Ectodermal cell (in vitro differentiated cells): ENCODE results near the gene GUK1.
"Not testable (repeated sequence)": the region's sequence is repeated elsewhere in the genome, so short reads cannot be mapped to it uniquely, and the experiment has no call there.

Experiments used
- H3K27ac ChIP-seq: 2 replicates; pipeline ENCODE4 v1.7.0; 2013; ENCODE audit warnings: mild to moderate bottlenecking, low read depth, low read length; ENCODE audit not compliant: insufficient read depth, poor library complexity, severe bottlenecking
- H3K27me3 ChIP-seq: 2 replicates; pipeline ENCODE4 v1.7.0; 2013; ENCODE audit warnings: mild to moderate bottlenecking, low read length; ENCODE audit not compliant: insufficient read depth, control insufficient read depth, poor library complexity, severe bottlenecking
- H3K36me3 ChIP-seq: one replicate; pipeline ENCODE4 v1.7.0; 2013; ENCODE audit warnings: low read length; ENCODE audit not compliant: control insufficient read depth, insufficient read depth
- H3K4me1 ChIP-seq: one replicate; pipeline ENCODE4 v1.7.0; 2013; ENCODE audit warnings: low read length; ENCODE audit not compliant: control insufficient read depth, insufficient read depth
- H3K4me3 ChIP-seq: 2 replicates; pipeline ENCODE4 v1.7.0; 2013; ENCODE audit warnings: low read depth, low read length, control low read depth; ENCODE audit not compliant: insufficient read depth
- H3K9me3 ChIP-seq: 2 replicates; pipeline ENCODE4 v1.7.0; 2013; ENCODE audit warnings: mild to moderate bottlenecking, low read length, moderate library complexity; ENCODE audit not compliant: control insufficient read depth
- WGBS, 2 experiments: methylation state at CpG; one replicate each; pipeline ENCODE4 v1.1.7; 2013; ENCODE audit warnings: missing lambda C conversion rate in 2 of 2; 5-methylcytosine and 5-hydroxymethylcytosine counted together

The GUK1 gene

DNA sequence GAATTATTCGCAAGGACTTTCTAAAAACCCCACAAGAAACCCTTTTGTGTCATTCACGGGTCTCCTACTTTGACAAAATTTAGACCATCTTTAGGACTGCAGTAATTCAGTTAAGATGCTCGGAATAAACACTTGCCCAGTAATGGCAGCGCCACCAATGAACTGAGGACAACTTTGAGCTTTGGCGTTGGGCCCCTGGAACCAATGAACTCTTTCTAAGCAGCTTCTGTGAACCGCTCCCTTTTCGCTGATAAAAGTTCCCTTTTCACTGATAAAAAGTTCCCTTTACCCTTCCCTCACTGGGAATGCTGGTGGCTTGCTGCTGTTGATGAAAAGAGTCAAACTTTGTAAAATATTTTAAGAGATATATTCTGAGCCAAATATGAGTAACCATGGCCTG lies 29.5 kb upstream of the GUK1 start:
- H3K4me1 ChIP-seq = peaks cover 7% of the 10 kb centered on the region
- peaks cover 15% of the 10 kb centered on the region for H3K27me3 ChIP-seq
- peaks cover 5% of the 10 kb centered on the region for H3K36me3 ChIP-seq
- 91 to 92% methylated on average over 7 of the region's 7 CpGs for WGBS, 2 experiments
- peak overlapping the region; percentile 79 for H3K4me3 ChIP-seq
- no peaks in the 10 kb centered on the region for H3K9me3 ChIP-seq
- no peak overlapping the region for H3K27ac ChIP-seq

- not testable (repeated sequence) for H3K9me3 ChIP-seq, H3K27ac ChIP-seq, H3K4me1 ChIP-seq, H3K4me3 ChIP-seq, H3K36me3 ChIP-seq
- 92 to 98% methylated on average over 5 to 6 of the region's 6 CpGs for WGBS, 2 experiments
- H3K27me3 ChIP-seq = peaks cover 15% of the 10 kb centered on the region
Observed at GRCh38 chr1:228111315-228111714, 28.8 kb upstream of the GUK1 start.

DNA sequence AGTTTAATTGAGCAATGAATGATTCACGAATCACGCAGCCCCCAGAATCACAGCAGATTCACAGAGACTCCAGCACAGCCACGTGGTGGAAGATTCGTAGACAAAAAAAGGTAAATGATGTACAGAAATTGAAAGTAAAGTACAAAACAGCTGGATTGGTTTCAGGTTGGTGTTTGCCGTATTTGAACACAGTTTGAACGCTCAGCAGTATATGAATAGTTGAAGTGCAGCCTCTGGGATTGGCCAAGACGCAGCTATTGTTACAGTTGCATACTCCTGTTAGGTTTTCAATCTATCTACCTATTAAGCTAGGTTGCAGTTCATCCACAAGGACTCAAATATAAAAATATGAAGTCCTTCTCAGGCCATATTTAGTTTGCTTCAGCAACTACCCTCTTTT lies 27.9 kb upstream of the GUK1 start:
- no peak overlapping the region for H3K4me3 ChIP-seq
- peaks cover 7% of the 10 kb centered on the region for H3K4me1 ChIP-seq

DNA sequence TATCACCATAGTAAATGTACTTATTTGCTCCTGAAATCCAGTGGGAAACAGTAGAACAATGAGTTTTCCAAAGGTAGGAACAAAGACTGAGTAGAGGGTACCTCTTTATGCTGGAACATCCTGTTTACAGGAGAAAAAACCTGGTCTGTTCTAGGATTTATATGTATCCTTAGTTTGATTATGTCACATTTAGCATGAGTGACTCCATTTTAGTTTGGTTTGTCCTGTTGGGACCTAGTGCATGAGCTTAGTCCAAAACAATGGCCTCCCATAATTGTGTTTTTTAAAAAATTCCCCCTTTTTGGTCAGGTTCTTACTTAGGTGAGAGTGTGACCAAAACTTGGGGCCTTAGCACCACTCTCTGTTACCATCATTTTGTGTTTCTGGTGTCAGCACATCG lies 27.5 kb upstream of the GUK1 start:
- H3K36me3 ChIP-seq = no peaks in the 10 kb centered on the region
- no peak overlapping the region for H3K27ac ChIP-seq
- H3K9me3 ChIP-seq = peaks cover 3% of the 10 kb centered on the region
- H3K4me3 ChIP-seq = no peak overlapping the region
- peaks cover 7% of the 10 kb centered on the region for H3K4me1 ChIP-seq
- 85 to 94% methylated on average over 1 of the region's 1 CpG for WGBS, 2 experiments
- peaks cover 15% of the 10 kb centered on the region for H3K27me3 ChIP-seq

More for the DNA sequence above, 27.9 kb upstream of the GUK1 start:
- peaks cover 15% of the 10 kb centered on the region for H3K27me3 ChIP-seq
- H3K27ac ChIP-seq = no peak overlapping the region
- no peaks in the 10 kb centered on the region for H3K36me3 ChIP-seq
- 91 to 92% methylated on average over 7 of the region's 7 CpGs for WGBS, 2 experiments
- peaks cover under 1% of the 10 kb centered on the region for H3K9me3 ChIP-seq

GRCh38 chr1:228114827-228115226 lies 25.3 kb upstream of the GUK1 start:
- Histone ChIP-seq H3K27me3 (peaks cover 11% of the 10 kb centered on the region), H3K9me3 (peaks cover 3% of the 10 kb centered on the region), H3K36me3 (no peaks in the 10 kb centered on the region), H3K4me1 (peaks cover 6% of the 10 kb centered on the region), H3K27ac (no peak overlapping the region), H3K4me3 (no peak overlapping the region)
- 90 to 100% methylated on average over 2 of the region's 3 CpGs for WGBS, 2 experiments

DNA sequence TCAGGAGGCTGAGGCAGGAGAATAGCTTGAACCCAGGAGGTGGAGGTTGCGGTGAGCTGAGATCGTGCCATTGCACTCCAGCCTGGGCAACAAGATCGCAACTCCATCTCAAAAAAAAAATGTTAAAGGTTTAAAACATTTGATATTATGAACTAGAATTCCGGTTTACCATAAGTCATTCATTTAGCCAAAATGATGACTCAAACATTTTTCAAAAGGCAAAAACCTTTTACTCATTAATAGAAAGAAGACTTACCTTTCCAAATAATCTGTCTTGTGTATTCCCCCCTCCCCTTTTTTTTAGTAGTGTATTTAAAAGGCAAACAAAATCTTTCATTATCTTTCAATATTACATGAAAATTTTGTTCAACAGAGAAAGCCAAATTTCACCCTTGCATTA lies 22.7 kb upstream of the GUK1 start:
- Histone ChIP-seq H3K27ac (no peak overlapping the region), H3K36me3 (no peaks in the 10 kb centered on the region), H3K9me3 (peaks cover 3% of the 10 kb centered on the region), H3K27me3 (no peaks in the 10 kb centered on the region), H3K4me1 (no peaks in the 10 kb centered on the region), H3K4me3 (no peak overlapping the region)
- 86% methylated on average over 2 to 4 of the region's 4 CpGs for WGBS, 2 experiments

DNA sequence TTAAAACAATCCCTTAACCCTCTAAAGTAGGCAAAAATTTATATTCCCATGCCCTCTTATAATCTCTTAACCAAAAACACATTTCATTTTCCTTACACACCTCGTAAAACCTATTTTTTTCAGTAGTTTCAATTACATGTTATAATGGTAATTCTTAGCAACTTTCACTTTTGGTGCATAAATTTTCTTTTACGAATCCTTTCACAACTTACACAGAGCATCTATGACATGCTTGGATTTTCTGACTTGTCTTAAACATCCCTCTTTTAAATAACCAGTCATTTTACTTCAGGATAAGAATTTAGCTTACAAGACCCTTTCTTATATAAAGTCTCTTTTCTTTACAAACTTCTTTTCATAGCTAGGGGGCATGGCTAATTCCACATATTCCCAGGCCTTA lies 22.0 kb upstream of the GUK1 start:
- peaks cover 3% of the 10 kb centered on the region for H3K9me3 ChIP-seq
- no peaks in the 10 kb centered on the region for H3K36me3 ChIP-seq
- H3K27ac ChIP-seq = no peak overlapping the region
- peaks cover 5% of the 10 kb centered on the region for H3K27me3 ChIP-seq
- no peaks in the 10 kb centered on the region for H3K4me1 ChIP-seq
- H3K4me3 ChIP-seq = no peak overlapping the region
- WGBS, 2 experiments = 78 to 90% methylated on average over 1 to 2 of the region's 2 CpGs

DNA sequence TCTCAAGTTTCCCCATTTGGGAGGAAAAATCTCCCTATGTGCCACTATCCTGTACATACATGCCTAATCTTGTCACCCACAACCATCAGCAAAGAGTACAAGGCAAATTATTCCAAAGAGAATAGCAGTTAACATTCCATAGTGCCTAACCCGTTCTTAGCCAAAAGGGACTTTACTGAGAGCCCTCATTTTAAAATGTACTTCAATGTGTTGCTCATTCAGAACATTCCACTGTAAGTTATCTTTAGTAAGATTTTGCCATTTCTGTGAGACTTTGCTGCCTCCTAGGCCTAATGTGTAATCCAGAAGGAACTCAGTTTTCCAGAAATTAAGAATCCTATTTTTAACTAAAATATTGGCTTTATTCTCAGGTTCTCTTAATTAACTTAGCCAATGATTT lies 19.7 kb upstream of the GUK1 start:
- Histone ChIP-seq H3K27me3 (peaks cover 12% of the 10 kb centered on the region), H3K4me1 (no peaks in the 10 kb centered on the region), H3K27ac (no peak overlapping the region), H3K9me3 (peaks cover 3% of the 10 kb centered on the region), H3K36me3 (no peaks in the 10 kb centered on the region), H3K4me3 (no peak overlapping the region)
- WGBS, 2 experiments = 79 to 89% methylated on average over 1 of the region's 1 CpG

GRCh38 chr1:228120857-228121489 lies 19.1 kb upstream of the GUK1 start:
- Histone ChIP-seq H3K9me3 (peaks cover 3% of the 10 kb centered on the region), H3K4me3 (no peak overlapping the region), H3K4me1 (no peaks in the 10 kb centered on the region), H3K27ac (no peak overlapping the region), H3K36me3 (no peaks in the 10 kb centered on the region), H3K27me3 (peaks cover 13% of the 10 kb centered on the region)
- 85 to 86% methylated on average over 4 to 5 of the region's 5 CpGs for WGBS, 2 experiments

GRCh38 chr1:228122921-228123441 lies 17.1 kb upstream of the GUK1 start:
- Histone ChIP-seq H3K4me3 (no peak overlapping the region), H3K4me1 (no peaks in the 10 kb centered on the region), H3K27me3 (peaks cover 13% of the 10 kb centered on the region), H3K9me3 (no peaks in the 10 kb centered on the region), H3K27ac (no peak overlapping the region), H3K36me3 (no peaks in the 10 kb centered on the region)
- WGBS, 2 experiments = 55 to 63% methylated on average over 1 of the region's 1 CpG
